Subcutaneous adipose tissue (tissue), 4 donors: Measurements from ENCODE around the gene PRC1. TPM values are rescaled to one million over a fixed set of nuclear protein-coding genes. Genes with fewer than 3 reads are reported as not detected.

Experiments used
- total RNA-seq, 4 donors: library from RNA; depleted of rRNA; stranded (reverse); fragments of >200 nt; gene quantifications; one replicate each; pipeline ENCODE4 v1.1.0, GENCODE V29; 2016
- TF ChIP-seq, protein P1 (sequence below): fragments of 450-650 bp; IDR thresholded peaks from one replicate; pipeline ENCODE4 v1.5.1; 2016; ENCODE audit warnings: low read depth, mild to moderate bottlenecking, control low read depth, antibody characterized with exemption, moderate library complexity

Gene PRC1
- total RNA-seq, 4 donors from 2014 or later = 3.4 to 20.9 (median 13.7) TPM

DNA sequence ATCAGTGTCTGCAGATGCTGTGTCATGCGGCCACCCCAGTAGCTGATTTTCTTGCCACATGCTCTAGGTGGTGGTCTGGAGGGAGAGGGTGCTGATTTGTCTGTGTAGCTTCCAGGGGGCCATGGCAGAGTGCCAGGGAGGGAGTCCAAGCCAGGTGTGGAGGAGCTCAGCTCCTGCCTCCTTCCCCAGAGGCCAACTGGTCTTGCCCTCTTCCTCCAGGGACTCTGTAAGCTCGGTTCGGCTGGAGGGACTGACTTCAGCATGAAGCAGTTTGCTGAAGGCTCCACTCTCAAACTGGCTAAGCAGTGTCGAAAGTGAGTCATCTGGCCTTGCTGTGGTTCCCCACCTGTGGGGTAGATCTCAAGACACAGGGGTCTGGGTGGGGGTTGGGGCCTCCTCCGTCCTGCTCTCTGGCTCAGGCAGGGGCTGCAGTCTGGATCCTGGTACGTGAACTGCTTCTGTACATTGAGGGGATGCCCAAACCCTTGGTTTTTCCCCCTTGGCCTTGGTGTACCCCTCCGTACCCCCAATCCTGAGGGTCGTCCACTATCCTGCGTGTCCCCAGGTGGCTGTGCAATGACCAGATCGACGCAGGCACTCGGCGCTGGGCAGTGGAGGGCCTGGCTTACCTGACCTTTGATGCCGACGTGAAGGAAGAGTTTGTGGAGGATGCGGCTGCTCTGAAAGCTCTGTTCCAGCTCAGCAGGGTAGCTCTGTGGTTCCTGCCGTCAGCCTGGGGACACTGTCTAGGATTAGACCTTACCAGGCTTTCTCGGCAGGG, 46.6 kb downstream of the PRC1 start:
- TF ChIP-seq, protein P1, sequence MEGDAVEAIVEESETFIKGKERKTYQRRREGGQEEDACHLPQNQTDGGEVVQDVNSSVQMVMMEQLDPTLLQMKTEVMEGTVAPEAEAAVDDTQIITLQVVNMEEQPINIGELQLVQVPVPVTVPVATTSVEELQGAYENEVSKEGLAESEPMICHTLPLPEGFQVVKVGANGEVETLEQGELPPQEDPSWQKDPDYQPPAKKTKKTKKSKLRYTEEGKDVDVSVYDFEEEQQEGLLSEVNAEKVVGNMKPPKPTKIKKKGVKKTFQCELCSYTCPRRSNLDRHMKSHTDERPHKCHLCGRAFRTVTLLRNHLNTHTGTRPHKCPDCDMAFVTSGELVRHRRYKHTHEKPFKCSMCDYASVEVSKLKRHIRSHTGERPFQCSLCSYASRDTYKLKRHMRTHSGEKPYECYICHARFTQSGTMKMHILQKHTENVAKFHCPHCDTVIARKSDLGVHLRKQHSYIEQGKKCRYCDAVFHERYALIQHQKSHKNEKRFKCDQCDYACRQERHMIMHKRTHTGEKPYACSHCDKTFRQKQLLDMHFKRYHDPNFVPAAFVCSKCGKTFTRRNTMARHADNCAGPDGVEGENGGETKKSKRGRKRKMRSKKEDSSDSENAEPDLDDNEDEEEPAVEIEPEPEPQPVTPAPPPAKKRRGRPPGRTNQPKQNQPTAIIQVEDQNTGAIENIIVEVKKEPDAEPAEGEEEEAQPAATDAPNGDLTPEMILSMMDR = no peak

DNA sequence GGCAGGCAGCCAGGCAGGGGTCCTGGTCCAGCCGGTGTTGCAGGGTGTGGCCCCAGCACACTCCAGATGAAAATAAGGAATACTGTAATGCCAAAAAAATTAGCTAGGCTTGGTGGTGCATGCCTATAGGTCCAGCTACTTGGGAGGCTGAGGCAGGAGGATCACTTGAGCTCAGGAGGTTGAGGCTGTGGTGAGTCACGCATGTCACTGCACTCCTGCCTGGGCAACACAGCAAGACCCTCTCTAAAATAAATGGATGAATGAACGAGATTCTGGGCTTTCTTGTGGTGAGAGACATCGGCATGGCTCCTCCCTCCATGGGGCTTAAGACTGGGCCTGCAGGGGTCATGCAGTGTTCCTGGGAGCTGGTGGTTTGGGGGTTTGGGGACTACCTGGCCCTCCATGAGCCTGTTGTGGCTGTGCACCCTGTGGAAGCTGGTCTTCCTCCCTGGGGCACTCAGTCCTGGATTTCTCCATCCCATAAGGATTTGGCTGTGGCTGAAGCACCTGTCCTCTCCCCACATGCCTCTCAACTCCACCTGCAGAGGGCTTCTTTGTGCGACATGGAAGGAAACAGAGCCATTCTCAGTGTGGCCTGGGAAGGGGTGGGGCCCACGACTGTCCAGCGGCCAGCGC, 47.3 kb downstream of the PRC1 start:
- TF ChIP-seq, protein P1 = no peak

DNA sequence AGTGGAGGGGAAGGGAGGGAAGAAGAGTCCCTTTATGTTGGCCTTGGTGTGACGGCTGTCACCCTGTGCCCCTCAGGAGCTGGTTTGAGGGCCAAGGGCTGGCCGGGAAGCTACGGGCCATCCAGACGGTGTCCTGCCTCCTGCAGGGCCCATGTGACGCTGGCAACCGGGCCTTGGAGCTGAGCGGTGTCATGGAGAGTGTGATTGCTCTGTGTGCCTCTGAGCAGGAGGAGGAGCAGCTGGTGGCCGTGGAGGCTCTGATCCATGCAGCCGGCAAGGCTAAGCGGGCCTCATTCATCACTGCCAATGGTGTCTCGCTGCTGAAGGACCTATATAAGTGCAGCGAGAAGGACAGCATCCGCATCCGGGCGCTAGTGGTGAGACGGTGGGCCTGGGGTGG, 47.8 kb downstream of the PRC1 start:
- TF ChIP-seq, protein P1 = no peak

DNA sequence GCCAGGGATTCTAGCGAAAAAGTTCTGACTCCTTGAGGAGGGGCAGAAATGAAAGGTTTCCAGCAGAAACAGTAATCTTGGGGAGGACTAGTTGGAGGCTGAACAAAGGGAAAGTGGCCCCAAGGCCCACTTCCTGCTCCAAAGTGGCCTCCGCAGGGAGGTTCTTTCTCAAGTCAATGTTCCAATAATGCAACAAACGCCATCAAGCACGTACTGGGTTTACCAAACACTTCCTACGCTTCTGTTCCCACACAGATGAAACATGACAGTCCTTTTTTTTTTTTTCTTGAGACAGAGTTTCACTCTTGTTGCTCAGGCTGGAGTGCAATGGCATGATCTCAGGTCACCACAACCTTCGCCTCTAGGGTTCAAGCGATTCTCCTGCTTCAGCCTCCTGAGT, 49.2 kb downstream of the PRC1 start:
- TF ChIP-seq, protein P1 = no peak

DNA sequence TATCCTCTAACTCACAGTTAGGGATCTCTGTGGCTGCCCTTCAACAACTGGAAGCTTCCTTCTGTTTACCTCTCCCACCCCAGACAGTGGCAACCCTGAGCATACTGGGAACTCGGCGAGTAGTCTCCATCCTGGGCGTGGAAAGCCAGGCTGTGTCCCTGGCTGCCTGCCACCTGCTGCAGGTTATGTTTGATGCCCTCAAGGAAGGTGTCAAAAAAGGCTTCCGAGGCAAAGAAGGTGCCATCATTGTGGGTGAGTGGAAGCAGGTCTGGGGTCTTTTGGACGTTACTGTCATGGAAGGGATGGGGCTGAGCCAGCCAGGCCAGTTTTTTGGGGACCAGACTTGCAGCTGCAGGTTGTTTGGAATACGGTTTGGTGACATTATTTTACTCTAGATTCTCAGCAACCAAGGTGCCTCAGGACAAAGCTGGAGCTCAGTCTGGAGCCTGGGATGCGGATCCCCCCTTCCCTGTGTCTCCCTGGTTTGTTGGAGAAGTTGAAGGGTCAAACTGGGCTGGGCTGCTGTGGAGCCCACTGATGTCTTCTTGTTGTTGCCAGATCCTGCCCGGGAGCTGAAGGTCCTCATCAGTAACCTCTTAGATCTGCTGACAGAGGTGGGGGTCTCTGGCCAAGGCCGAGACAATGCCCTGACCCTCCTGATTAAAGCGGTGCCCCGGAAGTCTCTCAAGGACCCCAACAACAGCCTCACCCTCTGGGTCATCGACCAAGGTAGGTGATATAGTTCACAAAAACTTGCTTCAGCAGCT, 51.8 kb downstream of the PRC1 start:
- TF ChIP-seq, protein P1 = no peak

DNA sequence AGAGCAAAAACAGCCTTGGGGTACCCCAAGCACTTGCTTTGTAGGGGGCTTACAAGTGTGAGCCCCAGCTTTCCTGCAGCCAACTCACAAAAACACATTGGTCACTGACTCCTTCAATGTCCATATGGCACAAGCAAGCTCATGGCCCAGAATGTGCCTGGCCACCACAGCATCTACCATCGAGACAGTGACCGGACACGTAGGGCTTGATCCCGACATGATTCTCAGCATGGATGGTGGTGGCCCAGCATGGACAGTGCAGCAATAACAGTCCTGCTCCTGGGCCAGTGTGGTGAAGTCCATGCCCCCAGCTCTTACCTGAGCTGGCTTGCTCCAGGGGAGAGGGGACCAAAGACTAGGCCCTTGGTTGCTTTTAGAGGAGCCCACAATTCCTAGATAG, 53.3 kb downstream of the PRC1 start:
- TF ChIP-seq, protein P1 = no peak

DNA sequence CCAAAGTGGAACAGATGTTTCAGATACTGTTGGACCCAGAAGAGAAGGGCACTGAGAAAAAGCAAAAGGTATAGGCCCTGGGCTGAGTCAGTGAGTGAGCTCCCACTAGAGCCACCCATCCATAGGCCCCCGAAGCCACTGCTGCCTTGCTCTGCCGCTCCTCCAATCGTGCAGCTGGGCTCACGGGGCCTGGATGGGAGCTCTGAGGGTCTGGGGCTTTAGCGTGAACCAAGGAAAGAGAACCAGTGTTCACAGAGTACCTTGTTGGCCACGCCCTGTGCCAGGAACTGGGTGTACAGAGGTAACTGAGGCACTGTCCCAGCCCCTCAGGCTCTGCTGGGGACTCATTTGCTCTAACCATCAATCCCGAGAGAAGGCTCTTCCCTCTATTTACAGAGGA, 54.6 kb downstream of the PRC1 start:
- TF ChIP-seq, protein P1 = no peak
